GM18502 (cell line): ENCODE measurements around the gene LRBA.
"Not testable (repeated sequence)": the region's sequence is repeated elsewhere in the genome, so short reads cannot be mapped to it uniquely, and the experiment has no call there.

Experiments
- ATAC-seq: cut with Tn5 transposase; IDR thresholded peaks from one replicate; pipeline ENCODE4 v1.9.1; 2021; ENCODE audit warnings: mild to moderate bottlenecking; ENCODE audit not compliant: unreplicated experiment, poor library complexity

Gene LRBA

DNA sequence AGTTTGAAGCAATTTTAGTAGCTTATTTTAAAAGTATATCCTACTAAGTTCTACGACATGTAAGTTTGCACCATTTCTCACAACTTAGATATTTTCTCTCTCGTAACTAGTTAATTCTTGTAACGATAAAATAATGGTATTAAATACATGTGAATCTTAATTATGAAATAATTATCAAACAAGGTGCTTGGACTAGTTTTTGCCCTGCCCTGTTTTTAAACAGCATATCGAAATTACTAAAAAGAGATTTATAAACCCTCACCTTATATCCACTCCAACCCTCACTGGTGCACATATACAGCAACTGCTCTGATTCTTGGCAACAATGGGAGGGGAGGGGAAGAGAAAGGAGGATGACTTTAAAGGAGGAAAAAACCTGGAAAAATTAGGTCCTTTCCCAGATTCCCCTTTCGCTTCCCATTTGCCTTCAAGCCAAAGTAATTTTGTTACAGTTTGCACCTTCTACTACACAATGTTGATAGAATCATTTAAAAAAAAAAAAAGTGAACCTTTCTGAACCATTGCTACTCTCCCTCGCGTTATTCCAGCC, 434.0 kb downstream of the LRBA start:
- no peak for ATAC-seq

DNA sequence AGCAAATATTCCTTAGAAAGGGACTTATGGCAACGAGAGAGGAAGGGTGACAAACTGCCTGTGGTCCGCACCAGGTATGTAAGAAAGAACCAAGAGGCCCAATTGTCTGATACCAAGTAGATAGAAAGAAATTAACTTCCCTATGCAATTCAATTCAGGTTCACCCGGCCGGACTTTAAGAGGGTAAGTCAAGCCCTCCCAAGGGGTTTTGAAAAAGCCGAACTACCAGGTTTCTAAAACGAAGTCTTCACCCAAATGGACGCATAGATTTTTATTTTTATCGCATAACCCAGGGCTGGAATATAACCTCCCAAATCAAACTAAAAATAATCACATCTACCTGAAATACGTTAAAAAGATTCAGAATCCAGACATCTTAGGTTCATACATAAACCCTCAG, 434.8 kb downstream of the LRBA start:
- ATAC-seq = no peak

GRCh38 chr4:150579551-150580234, 435.4 kb downstream of the LRBA start:
- no peak for ATAC-seq

GRCh38 chr4:150578745-150579501, 436.2 kb downstream of the LRBA start:
- ATAC-seq = no peak

DNA sequence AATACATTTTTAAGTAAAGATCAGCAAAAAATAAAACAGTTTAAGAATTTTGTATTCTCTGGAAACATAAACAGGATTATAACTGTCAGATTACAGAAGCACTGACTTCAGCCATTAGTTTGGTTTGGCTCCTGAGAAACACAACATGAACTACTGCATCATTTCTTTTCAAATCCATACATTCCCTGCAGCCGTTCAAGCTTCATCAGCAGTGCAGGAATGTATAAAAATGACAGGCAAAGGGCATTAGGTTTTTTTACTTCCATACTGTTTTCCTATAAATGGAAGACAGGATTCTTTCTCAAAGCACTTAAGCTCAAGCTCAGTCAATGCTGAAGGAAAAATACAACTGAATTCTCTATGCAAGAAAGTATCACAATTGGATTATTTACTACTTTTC, 437.3 kb downstream of the LRBA start:
- no peak for ATAC-seq

DNA sequence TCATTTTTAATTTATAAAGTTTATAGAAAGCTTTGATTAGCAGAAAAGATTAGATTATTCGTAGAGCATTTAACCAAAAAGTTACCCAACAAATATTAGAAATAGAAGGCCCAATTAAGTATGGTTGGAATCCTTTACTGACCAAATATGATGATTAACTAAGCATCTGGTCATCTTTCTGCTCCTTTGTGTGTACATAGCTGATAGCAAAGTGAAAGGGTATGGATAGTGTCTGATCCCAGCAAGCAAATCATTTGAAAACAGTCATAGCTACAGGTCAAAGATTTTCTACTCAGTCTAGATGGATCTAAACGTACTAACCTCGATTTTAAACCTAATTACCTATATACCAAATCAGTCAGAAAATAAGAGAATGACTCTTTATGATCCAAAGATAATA, 440.4 kb downstream of the LRBA start:
- ATAC-seq = no peak

DNA sequence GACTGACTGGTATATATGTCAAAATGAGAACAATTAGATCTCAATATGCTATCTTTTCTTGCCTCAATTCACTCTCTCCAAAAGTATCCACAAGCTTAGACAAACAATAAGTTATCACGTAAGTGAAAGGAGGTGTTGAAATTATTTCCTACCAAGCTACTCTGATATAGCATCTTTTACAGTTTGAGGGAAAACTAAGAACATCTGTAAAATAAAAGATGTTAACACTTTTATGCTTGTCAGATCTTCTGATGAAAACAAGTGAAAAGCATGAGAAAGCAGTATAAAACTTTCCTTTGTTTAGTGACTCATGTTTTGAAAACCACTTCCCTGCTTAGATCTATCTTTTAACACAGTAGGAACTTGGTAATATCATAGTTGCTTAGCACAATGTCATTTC, 441.6 kb downstream of the LRBA start:
- no peak for ATAC-seq

DNA sequence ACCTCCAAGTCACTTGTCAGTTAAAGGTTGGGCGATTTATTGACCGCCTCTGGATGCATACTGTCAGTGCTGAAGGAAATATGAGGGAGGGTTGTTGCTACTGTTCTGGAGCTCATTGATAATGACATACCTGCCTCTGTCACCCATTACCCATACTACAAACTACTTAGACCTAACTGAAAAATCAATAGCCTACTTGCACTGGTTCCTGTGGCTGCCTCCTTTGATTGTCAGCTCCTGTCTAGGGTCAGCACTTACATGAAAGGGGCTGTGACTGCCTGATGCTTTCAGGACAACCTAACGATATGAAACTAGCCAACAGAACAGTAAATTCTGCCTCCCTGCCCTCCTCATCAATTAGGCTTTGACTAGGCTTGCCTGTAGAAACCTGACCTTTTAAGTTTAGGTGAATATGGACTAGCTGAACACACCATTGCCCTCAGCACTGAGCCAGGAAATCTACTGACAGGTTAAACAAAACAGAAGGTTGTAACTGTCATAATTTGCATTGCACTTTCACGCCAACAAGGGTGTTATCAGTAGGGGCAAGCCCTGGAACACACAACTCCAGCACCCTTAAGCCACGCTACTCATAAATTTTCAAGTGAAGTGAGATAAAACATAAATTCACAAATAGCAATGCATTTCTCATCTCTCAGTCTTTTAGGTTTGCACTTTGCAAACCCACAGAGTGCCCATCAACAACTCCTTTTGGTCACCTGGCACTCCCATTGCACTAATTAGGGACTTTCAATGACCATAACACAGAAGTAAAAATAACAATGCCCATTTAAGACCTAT, 442.2 kb downstream of the LRBA start:
- no peak for ATAC-seq

DNA sequence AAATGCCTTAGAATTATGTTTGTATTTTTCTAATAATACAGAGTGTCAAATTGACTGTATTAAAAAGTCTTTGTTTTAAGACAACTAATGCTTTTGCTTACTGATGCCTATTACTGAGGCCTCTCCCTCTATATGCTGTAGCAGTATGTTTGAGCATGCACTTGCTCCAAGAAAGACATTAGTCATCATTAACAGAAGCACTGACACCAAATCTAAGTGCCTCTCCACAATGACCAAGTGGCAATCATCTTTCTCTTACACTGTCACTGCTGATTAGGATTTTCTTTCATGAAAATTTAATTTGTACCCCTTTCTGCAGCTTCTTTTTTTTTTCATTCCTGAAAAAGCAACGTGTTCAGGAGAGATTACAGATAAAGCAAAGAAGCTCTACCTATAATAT, 444.2 kb downstream of the LRBA start:
- no peak for ATAC-seq

GRCh38 chr4:150569998-150570535, 445.0 kb downstream of the LRBA start:
- no peak for ATAC-seq

DNA sequence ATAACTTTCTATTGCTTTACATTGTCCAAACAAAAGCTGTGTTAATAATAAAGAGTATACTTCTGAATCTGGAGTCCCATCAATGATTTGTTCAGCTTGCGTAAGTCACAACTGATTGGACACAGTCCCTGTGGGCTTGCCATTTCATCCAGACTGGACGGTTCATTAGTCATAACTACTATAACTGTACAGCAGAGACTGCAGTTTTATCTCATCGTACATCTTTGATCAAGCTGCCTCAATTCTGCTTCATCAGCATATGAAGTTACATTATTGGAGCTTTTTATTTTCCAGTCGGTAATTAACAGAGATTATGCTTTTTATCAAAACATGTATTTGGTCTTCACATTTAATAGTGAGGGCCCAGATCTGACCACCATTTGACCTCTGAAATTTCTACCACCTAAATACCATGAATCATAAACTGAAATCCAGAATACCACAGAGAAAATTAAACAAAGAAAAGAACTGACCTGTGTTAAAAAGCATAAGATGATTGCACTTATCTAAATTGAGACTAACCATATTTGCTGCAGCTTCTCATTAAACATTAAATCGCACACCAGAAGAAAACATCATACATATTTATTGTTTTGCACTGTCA, 445.6 kb downstream of the LRBA start:
- no peak for ATAC-seq

DNA sequence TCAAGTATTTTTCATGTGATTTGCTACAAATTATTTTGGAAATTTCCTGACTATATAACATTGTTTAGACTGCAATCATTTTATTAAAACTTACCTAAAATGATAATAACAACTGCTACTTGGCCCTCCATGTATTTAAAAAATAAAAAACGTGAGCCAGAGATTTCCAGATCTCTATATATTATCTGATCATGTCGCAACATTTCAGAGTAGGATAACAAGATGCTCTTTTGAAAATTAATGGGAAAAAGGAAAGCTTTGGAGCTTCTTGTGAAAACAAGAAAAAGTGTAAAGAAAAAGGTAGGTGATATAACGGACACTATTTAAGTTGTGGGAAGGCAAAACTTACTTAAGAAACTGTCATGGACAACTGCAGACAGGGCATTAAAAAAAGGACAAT, 448.0 kb downstream of the LRBA start:
- no peak for ATAC-seq

GRCh38 chr4:150564967-150565366, 450.1 kb downstream of the LRBA start:
- ATAC-seq = not testable (repeated sequence)

DNA sequence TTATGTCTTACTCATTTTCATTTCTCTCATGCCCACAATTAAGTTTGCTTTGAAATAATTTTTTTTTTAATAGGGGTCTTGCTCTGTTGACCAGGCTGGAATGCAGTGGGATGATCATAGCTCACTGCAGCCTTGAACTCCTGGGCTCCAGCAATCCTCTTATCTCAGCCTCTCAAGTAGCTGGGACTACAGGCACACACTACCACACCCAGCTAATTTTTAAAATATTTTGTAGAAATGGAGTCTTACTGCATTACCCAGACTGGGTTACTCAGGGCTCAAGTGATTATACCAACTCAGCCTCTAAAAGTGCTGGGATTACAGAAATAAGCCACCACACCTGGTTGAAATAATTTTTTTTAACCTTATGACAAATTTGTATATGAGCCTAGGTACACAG, 452.3 kb downstream of the LRBA start:
- no peak for ATAC-seq

DNA sequence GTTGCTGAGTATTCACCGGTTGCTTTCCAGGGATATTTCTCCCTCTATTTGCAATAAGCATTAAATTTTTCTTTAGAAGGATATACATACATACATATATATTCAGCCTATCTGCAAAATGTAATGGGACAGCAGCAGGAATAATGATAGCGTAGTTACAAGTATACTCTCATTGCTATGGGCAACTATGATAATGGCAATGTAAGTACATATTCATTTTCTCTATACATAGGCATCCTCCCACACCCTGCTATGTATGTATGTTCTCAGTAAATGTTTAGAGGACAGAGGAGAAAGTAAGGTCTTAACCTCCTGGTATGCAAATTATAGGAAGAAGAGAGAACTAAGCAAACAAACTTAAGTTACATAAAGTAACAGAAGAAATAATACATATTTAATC, 452.8 kb downstream of the LRBA start:
- ATAC-seq = no peak

GRCh38 chr4:150561143-150561737, 453.8 kb downstream of the LRBA start:
- ATAC-seq = no peak

- not testable (repeated sequence) for ATAC-seq
Observed at GRCh38 chr4:150557811-150558210, 457.3 kb downstream of the LRBA start.

- ATAC-seq = no peak
Observed at GRCh38 chr4:150547154-150547838, 467.8 kb downstream of the LRBA start.

GRCh38 chr4:150546286-150546685, 468.8 kb downstream of the LRBA start:
- ATAC-seq = no peak
